ENCODE measurements around the gene DERL2. TPM values are rescaled to one million over a fixed set of nuclear protein-coding genes. Genes with fewer than 3 reads are reported as not detected.

The DERL2 gene
- total RNA-seq, 1 experiment from 2014 or later, result 38.7 TPM

DNA sequence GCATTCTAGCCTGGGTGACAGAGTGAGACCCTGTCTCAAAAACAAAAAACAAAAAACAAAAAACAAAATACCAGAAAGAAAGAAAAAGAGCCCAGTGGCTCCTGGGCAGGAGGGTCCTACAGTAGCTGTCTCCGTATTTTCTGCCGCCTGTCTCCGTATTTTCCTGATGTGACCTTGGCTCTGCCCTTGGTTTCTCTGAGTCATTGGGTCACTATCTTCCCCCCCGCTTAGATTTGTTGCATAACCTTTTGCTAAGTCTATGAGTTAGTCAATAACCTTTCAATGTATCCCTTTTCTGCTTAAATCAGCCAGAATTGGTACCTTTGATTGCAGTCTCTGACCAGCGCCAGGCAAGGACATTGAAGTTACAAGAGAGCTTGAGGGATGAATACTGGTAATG, 37.3 kb upstream of the DERL2 start:
- no peak for TF ChIP-seq CTCF (conservative IDR thresholded peaks at IDR 0.05; ENCODE audit: low read depth, low read length)
- TF ChIP-seq EZH2phosphoT487 (IDR thresholded peaks at IDR 0.05; ENCODE audit: borderline replicate concordance, low read length), result no peak
- TF ChIP-seq EZH2 (IDR thresholded peaks at IDR 0.05; ENCODE audit: low read length, unreplicated experiment), result no peak
- Histone ChIP-seq H3K79me2 (ENCODE audit: low read length) (no peaks in the 10 kb centered on the region), H3K4me1 (ENCODE audit: insufficient read depth, low read length) (peaks cover 13% of the 10 kb centered on the region), H3K9ac (ENCODE audit: low read length) (no peak overlapping the region), H3K9me3 (ENCODE audit: low read length) (no peaks in the 10 kb centered on the region), H3K27ac (ENCODE audit: low read length) (no peak overlapping the region), H3K36me3 (ENCODE audit: low read depth, low read length) (no peaks in the 10 kb centered on the region), H2AFZ (ENCODE audit: low read length) (no peak overlapping the region), H4K20me1 (ENCODE audit: low read length) (no peaks in the 10 kb centered on the region), H3F3A (ENCODE audit: low read length, unreplicated experiment) (no peaks in the 10 kb centered on the region), H3K9me2 (replicated peaks; ENCODE audit: low read length) (no peaks in the 10 kb centered on the region), H3K4me2 (ENCODE audit: low read length) (no peak overlapping the region), H3K27me3 (ENCODE audit: low read length) (no peaks in the 10 kb centered on the region), H3K4me3 (ENCODE audit: low read length) (no peak overlapping the region)
- DNase-seq (no peak), ATAC-seq (no peak)
- intact Hi-C loops (cut with micrococcal nuclease), result no loop called here
- ChIA-PET POLR2A (ENCODE audit: unreplicated experiment) (no interaction called here), CTCF (no interaction called here)
- no TSS peak for BruUV-seq (replicated peaks)

DNA sequence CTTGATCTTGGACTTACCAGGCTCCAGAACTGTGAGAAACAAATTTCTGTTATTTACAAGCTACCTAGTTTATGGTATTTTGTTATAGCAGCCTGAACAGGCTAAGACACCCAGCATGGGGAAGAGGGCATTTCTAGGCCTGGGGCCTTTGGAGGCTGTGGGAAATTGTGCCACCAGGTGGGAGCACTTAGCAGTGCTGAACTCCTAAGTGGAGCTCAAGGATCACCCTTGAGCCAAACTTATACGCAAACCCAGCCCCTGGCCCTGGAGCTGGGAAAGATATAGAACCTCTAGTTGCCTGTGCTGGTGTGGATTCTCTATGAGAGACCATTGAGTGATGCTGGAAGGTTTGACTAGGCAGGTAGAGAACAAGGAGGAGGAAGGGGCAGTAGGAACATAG, 36.5 kb upstream of the DERL2 start:
- Histone ChIP-seq H3K9me3 (ENCODE audit: low read length) (no peaks in the 10 kb centered on the region), H3K79me2 (ENCODE audit: low read length) (no peaks in the 10 kb centered on the region), H3K4me2 (ENCODE audit: low read length) (no peak overlapping the region), H2AFZ (ENCODE audit: low read length) (no peak overlapping the region), H3K9me2 (replicated peaks; ENCODE audit: low read length) (no peaks in the 10 kb centered on the region), H3K27me3 (ENCODE audit: low read length) (no peaks in the 10 kb centered on the region), H3F3A (ENCODE audit: low read length, unreplicated experiment) (no peaks in the 10 kb centered on the region), H3K9ac (ENCODE audit: low read length) (no peak overlapping the region), H3K4me1 (ENCODE audit: insufficient read depth, low read length) (peaks cover 12% of the 10 kb centered on the region), H3K27ac (ENCODE audit: low read length) (no peak overlapping the region), H4K20me1 (ENCODE audit: low read length) (no peaks in the 10 kb centered on the region), H3K36me3 (ENCODE audit: low read depth, low read length) (no peaks in the 10 kb centered on the region), H3K4me3 (ENCODE audit: low read length) (no peak overlapping the region)
- no peak for DNase-seq
- intact Hi-C loops (cut with micrococcal nuclease), result no loop called here
- BruUV-seq (replicated peaks), result no TSS peak
- POLR2A ChIA-PET (ENCODE audit: unreplicated experiment), result no interaction called here
- ATAC-seq, result no peak
- TF ChIP-seq EZH2phosphoT487 (IDR thresholded peaks at IDR 0.05; ENCODE audit: borderline replicate concordance, low read length), result no peak
- TF ChIP-seq CTCF (conservative IDR thresholded peaks at IDR 0.05; ENCODE audit: low read depth, low read length), result no peak
- no peak for TF ChIP-seq EZH2 (IDR thresholded peaks at IDR 0.05; ENCODE audit: low read length, unreplicated experiment)
- CTCF ChIA-PET, result no interaction called here

DNA sequence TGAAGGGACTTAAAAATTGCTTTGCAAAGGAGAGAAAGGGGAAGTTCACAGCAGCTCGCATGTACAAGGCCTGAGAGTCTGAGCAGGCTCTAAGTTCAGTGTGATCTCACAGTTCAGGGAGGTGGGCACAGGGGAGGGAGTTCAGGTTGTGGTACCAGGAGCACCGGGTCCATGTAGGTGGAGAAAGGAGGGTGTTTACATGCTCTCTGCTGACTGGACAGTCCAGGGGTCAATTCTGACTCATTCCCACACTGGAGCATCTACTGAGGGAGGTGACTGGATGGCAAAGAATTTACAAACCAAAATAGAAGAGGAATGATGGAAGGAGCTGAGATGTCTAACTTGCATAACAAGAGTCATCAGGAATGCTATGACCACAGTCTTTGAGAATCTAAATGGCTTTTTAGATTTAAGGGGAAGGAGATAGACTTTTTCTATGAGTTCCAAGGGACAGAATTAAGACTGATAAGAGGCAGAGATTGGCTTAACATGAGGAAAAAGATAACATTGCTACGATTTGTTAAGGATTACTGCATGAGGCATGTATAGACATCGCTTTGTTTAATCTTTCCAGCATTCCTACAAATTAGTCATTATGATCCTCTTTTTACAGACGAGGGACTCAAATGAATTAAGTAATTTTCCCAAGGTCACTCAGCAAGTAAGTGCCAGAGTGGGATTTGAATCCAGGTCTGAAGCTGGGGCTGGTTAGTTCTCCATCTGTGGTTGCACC, 30.2 kb upstream of the DERL2 start:
- no peak overlapping the region for H3K9ac ChIP-seq (ENCODE audit: low read length)
- peak; percentile 87 for DNase-seq
- no peak overlapping the region for H3K4me3 ChIP-seq (ENCODE audit: low read length)
- intact Hi-C loops (cut with micrococcal nuclease), result no loop called here
- ChIA-PET POLR2A (ENCODE audit: unreplicated experiment) (no interaction called here), CTCF (interaction anchor here (0.5 to 0.6 kb wide), 2 partner anchors 31 to 912 kb away, joined by 3 to 4 read pairs; partner anchors contain the start of gene DERL2)
- H3F3A ChIP-seq (ENCODE audit: low read length, unreplicated experiment), result peaks cover 5% of the 10 kb centered on the region
- no peaks in the 10 kb centered on the region for H3K9me2 ChIP-seq (replicated peaks; ENCODE audit: low read length)
- no peaks in the 10 kb centered on the region for H3K79me2 ChIP-seq (ENCODE audit: low read length)
- no peaks in the 10 kb centered on the region for H3K36me3 ChIP-seq (ENCODE audit: low read depth, low read length)
- peaks cover 16% of the 10 kb centered on the region for H3K4me1 ChIP-seq (ENCODE audit: insufficient read depth, low read length)
- H3K27me3 ChIP-seq (ENCODE audit: low read length), result no peaks in the 10 kb centered on the region
- peak; percentile 97 for ATAC-seq
- BruUV-seq (replicated peaks), result no TSS peak
- TF ChIP-seq EZH2phosphoT487 (IDR thresholded peaks at IDR 0.05; ENCODE audit: borderline replicate concordance, low read length) (no peak), EZH2 (IDR thresholded peaks at IDR 0.05; ENCODE audit: low read length, unreplicated experiment) (no peak), CTCF (conservative IDR thresholded peaks at IDR 0.05; ENCODE audit: low read depth, low read length) (no peak)
- peak overlapping the region; percentile 18; the same call in 1 of the 2 replicates for H3K27ac ChIP-seq (ENCODE audit: low read length)
- H4K20me1 ChIP-seq (ENCODE audit: low read length), result no peaks in the 10 kb centered on the region
- no peak overlapping the region for H2AFZ ChIP-seq (ENCODE audit: low read length)
- H3K9me3 ChIP-seq (ENCODE audit: low read length), result no peaks in the 10 kb centered on the region
- peak overlapping the region; percentile 25; the same call in 1 of the 2 replicates for H3K4me2 ChIP-seq (ENCODE audit: low read length)

All from PC-3 (cell line).